Ishikawa (cell line): ENCODE data around the gene OR1K1.

Experiments
- CREB1 ChIP-seq: IDR thresholded peaks from 2 replicates; pipeline ENCODE4 v1.6.1; 2012; ENCODE audit warnings: low read depth
- EP300 ChIP-seq: IDR thresholded peaks from 2 replicates; pipeline ENCODE4 v1.6.1; 2012; ENCODE audit warnings: borderline replicate concordance

- TF ChIP-seq CREB1 = no peak
- no peak for TF ChIP-seq EP300
Observed at GRCh38 chr9:122812736-122813135, 12.8 kb downstream of the OR1K1 start.
